ENCODE results near the gene SLIT3. TPM values are rescaled to one million over a fixed set of nuclear protein-coding genes. Genes with fewer than 3 reads are reported as not detected.

Gene SLIT3
- total RNA-seq, 1 experiment from 2014 or later = 0.92 TPM

- TF ChIP-seq CTCF (conservative IDR thresholded peaks at IDR 0.05) = peak; percentile 92
- H2BK120ac ChIP-seq (ENCODE audit: low read depth, low read length, poor library complexity, severe bottlenecking) = no peak overlapping the region
- peak overlapping the region; percentile 16 to 85; a peak in 2 of 5 replicates for H3K4me3 Mint-ChIP-seq
Measured at GRCh38 chr5:169302491-169303118, 1.7 kb upstream of the SLIT3 start.

More at GRCh38 chr5:169302491-169303118, 1.7 kb upstream of the SLIT3 start:
- 0 out of 2 replicates have a peak, but pooled peaks cover 2% of the 10 kb centered on the region for H3K4me1 ChIP-seq (ENCODE audit: insufficient read depth, low read length)
- no peak overlapping the region for H3K14ac ChIP-seq (ENCODE audit: insufficient read depth, low read length)
- H3K23me2 ChIP-seq (ENCODE audit: insufficient read length, low read depth, low read length, poor library complexity, severe bottlenecking) = no peaks in the 10 kb centered on the region
- H2BK20ac ChIP-seq (ENCODE audit: low read depth, low read length, poor library complexity, severe bottlenecking) = no peak overlapping the region
- no peaks in the 10 kb centered on the region for H3K79me1 ChIP-seq (ENCODE audit: insufficient read depth, low read depth, low read length, poor library complexity, severe bottlenecking)
- Mint-ChIP-seq H3K36me3 (ENCODE audit: insufficient read depth in 1 of 3, low read depth in 3 of 3) (no peaks in the 10 kb centered on the region), H3K27me3 (ENCODE audit: low read depth) (peaks cover 77% of the 10 kb centered on the region), H3K9me3 (no peaks in the 10 kb centered on the region), H3K27ac (no peak overlapping the region), H3K4me1 (peaks cover 24% of the 10 kb centered on the region in 2 experiments)
- no peak overlapping the region for H3T11ph ChIP-seq (ENCODE audit: low read length)
- H4K20me1 ChIP-seq (ENCODE audit: control insufficient read depth, insufficient read depth, insufficient read length) = no peaks in the 10 kb centered on the region
- H3K27ac ChIP-seq (ENCODE audit: insufficient read length, low read depth, low read length) = no peak overlapping the region
- H3K56ac ChIP-seq (ENCODE audit: insufficient read length, low read depth, low read length) = no peak overlapping the region
- H2BK12ac ChIP-seq (ENCODE audit: insufficient read length, low read depth, low read length) = no peak overlapping the region
- no peak overlapping the region for H4K8ac ChIP-seq (replicated peaks; ENCODE audit: insufficient read length, low read depth, low read length)
- no peaks in the 10 kb centered on the region for H3K79me2 ChIP-seq (ENCODE audit: insufficient read depth, low read length)
- H3K4me2 ChIP-seq (ENCODE audit: insufficient read depth, insufficient read length, low read length) = no peak overlapping the region
- H2AK5ac ChIP-seq (ENCODE audit: insufficient read length, low read length) = no peak overlapping the region
- no peak overlapping the region for H4K91ac ChIP-seq (ENCODE audit: insufficient read length, low read depth, low read length)
- H4K5ac ChIP-seq (ENCODE audit: insufficient read length, low read depth, low read length) = no peak overlapping the region
- H3K9ac ChIP-seq (ENCODE audit: extremely low read depth, insufficient read length, low read length) = no peak overlapping the region
- WGBS (ENCODE audit: extremely low coverage, insufficient read length, low lambda C conversion rate) = no CpG with 5 or more reads among the region's 17 CpGs
- H3K18ac ChIP-seq (ENCODE audit: insufficient read length, low read depth, low read length) = no peak overlapping the region
- DNase-seq = peak; percentile 74
- H2BK15ac ChIP-seq (ENCODE audit: low read depth, low read length) = no peak overlapping the region
- no peaks in the 10 kb centered on the region for H3K9me3 ChIP-seq (ENCODE audit: control insufficient read depth, low read depth, low read length)
- H3K27me3 ChIP-seq (ENCODE audit: insufficient read depth, low read length) = peaks cover 17% of the 10 kb centered on the region
- no peak overlapping the region for H3K23ac ChIP-seq (ENCODE audit: insufficient read length, low read depth, low read length)
- no peak overlapping the region for H2BK5ac ChIP-seq (ENCODE audit: insufficient read length, low read length)
- no peak overlapping the region for H3K4ac ChIP-seq (ENCODE audit: low read depth, low read length)
- H2AFZ ChIP-seq (ENCODE audit: low read length) = no peak overlapping the region
